Fibroblast of lung (primary cell): ENCODE data around the gene EPHB2.

Experiments
- CTCF ChIP-seq, 2 donors: IDR thresholded peaks in 1 of 2; conservative IDR thresholded peaks in 1 of 2; 1 replicate in 1 of 2; 2 replicates in 1 of 2; pipeline ENCODE4 v1.5.1; 2011 to 2012; ENCODE audit warnings: low read length in 2 of 2, control low read depth in 1 of 2, inconsistent platforms in 1 of 2, low read depth in 1 of 2, mild to moderate bottlenecking in 1 of 2
- EZH2 ChIP-seq: IDR thresholded peaks from 2 replicates; pipeline ENCODE4 v1.5.1; 2012; ENCODE audit warnings: low read length, control low read depth, mild to moderate bottlenecking; ENCODE audit errors: missing control alignments

GRCh38 chr1:22786719-22787489 lies 76.3 kb downstream of the EPHB2 start:
- TF ChIP-seq CTCF (conservative IDR thresholded peaks at IDR 0.05 in 1 of 2, IDR thresholded peaks at IDR 0.05 in 1 of 2; ENCODE audit: low read depth in 1 of 2, low read length in 2 of 2) (no peak), EZH2 (no peak)
